Omental fat pad (tissue), 4 donors: Measurements from ENCODE around the gene SRPK1. TPM values are rescaled to one million over a fixed set of nuclear protein-coding genes. Genes with fewer than 3 reads are reported as not detected.

Source experiments
- ATAC-seq: fragments of 150-250 bp; one replicate; pipeline ENCODE4 v1.9.1; 2016; ENCODE audit warnings: mild to moderate bottlenecking, moderate library complexity; ENCODE audit not compliant: low FRiP score
- DNase-seq: peaks from one replicate; pipeline ENCODE4 v3.0.0-alpha.2; 2019; ENCODE audit warnings: low spot score
- total RNA-seq, 4 donors: library from RNA; depleted of rRNA; stranded (reverse); fragments of >200 nt; gene quantifications; one replicate each; pipeline ENCODE4 v1.1.0, GENCODE V29; 2016
- TF ChIP-seq, protein P1 (sequence below), 3 donors: fragments of 450-650 bp; IDR thresholded peaks; one replicate each; pipeline ENCODE4 v1.5.1; 2016 to 2017; ENCODE audit warnings: antibody characterized with exemption in 3 of 3, mild to moderate bottlenecking in 3 of 3, moderate library complexity in 2 of 3

SRPK1 gene
- total RNA-seq, 4 donors from 2014 or later: 31.1 to 66.4 (median 48.6) TPM

DNA sequence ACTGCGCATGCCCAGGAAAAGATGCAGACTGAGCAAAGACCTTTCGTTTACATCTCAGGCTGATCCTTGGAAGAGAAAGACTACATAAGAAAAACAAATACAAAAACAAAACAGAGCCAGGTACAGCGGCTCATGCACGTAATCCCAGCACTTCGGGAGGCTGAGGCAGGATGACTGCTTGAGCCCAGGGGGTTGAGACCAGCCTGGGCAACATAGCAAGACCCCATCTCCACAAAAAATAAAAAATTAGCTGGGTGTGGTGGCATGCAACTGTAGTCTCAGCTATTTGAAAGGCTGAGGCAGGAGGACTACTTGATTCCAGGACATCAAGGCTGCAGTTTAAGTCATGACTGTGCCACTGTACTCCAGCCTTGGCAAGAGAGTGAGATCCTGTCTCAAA lies 41.7 kb downstream of the SRPK1 start:
- ATAC-seq (no peak), DNase-seq (no peak)
- TF ChIP-seq, protein P1, sequence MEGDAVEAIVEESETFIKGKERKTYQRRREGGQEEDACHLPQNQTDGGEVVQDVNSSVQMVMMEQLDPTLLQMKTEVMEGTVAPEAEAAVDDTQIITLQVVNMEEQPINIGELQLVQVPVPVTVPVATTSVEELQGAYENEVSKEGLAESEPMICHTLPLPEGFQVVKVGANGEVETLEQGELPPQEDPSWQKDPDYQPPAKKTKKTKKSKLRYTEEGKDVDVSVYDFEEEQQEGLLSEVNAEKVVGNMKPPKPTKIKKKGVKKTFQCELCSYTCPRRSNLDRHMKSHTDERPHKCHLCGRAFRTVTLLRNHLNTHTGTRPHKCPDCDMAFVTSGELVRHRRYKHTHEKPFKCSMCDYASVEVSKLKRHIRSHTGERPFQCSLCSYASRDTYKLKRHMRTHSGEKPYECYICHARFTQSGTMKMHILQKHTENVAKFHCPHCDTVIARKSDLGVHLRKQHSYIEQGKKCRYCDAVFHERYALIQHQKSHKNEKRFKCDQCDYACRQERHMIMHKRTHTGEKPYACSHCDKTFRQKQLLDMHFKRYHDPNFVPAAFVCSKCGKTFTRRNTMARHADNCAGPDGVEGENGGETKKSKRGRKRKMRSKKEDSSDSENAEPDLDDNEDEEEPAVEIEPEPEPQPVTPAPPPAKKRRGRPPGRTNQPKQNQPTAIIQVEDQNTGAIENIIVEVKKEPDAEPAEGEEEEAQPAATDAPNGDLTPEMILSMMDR (IDR thresholded peaks at IDR 0.05): no peak

DNA sequence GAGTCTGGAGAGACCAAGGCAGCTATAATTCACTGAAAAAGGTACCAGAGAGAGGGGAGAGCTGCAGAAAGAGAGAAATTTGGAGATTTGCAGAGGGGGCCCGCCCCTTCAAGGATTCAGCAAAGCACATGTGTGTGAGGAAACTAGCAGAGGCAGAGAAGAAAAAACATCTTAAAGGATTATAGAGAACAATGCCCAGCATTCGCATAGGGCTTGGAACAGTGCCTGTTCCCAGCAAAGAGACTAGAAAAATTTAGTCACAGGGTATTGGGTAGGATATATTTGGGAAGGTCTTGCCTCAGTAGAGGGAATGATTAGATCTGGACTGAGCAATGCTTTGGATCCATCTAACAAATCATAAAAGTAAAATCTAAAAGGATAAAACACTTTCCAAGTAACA lies 44.0 kb downstream of the SRPK1 start:
- DNase-seq: no peak
- TF ChIP-seq, protein P1 (IDR thresholded peaks at IDR 0.05): no peak
- no peak for ATAC-seq

DNA sequence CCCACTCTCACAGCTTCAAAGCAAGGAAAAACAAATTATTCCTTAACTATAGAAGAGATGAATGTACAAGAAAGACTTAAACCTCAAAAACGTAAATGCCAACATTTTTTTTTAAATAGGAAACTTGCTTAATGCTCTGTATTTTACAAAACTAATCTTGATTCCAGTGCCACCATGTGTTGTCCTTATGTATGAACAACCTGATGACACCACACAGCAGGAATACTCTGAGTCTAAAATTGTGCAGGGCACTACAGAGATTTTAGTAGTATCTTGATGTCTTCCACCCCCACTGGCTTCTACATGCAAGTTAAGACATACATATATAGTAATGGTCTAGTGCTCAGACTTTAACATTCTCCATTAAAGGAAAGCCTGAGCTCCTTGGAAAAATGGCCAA lies 46.2 kb downstream of the SRPK1 start:
- ATAC-seq (no peak), DNase-seq (no peak)
- TF ChIP-seq, protein P1 (IDR thresholded peaks at IDR 0.05): no peak

DNA sequence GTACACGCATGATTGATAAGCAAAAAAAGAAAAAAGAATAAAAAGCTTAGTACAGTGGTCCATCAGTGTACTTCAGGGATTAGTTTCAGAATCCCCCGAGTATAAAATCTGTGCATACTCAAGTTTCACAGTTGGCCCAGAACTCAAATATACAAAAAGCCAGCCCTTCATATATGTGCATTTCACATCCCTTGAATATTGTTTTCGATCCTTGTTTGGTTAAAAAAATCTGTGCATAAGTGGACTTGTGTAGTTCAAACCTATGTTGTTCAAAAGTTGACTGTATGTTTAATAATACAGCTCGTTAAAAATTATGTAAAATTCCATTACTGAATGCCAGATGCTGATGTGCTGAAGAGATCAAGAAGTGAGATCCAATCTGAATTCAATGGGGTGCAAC lies 61.5 kb downstream of the SRPK1 start:
- ATAC-seq: no peak
- TF ChIP-seq, protein P1 (IDR thresholded peaks at IDR 0.05): no peak
- no peak for DNase-seq

DNA sequence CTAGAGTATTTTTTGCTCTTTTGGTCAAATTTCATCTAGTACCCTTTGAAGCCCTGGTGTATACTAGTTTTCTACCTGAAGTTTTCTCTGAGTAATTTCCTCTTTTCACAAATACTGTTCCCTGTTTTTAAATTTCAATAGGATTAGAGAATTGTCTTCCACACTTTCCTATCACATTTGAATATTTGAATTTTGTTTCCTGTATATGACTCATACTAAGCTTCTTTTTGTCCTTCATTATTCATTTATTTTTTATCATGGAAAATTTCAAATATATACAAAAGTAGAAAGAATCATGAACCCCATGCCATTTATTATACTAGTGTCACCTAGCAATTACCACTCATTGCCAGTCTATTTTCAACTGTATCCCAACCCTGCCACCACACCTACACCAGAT lies 63.0 kb downstream of the SRPK1 start:
- TF ChIP-seq, protein P1 (IDR thresholded peaks at IDR 0.05): no peak
- ATAC-seq (no peak), DNase-seq (no peak)

DNA sequence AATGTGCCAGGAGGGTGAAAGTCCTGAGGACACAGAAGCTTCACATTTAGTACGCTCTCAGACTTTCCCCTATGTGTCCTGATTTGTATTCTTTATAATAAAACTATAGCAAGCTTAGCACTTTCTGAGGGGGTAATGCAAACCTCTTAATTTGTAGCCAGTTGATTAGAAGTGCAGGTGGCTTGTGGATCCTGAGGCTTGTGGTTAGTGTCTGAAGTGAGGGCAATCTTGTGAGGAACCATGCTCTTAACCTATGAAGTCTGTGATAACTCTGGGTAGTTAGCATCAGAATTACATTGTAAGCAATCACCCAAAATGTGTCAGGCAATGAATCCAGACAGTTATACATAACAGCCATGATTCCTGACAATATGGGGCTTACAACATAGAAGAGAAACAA lies 64.6 kb downstream of the SRPK1 start:
- DNase-seq (no peak), ATAC-seq (no peak)
- TF ChIP-seq, protein P1 (IDR thresholded peaks at IDR 0.05): no peak

DNA sequence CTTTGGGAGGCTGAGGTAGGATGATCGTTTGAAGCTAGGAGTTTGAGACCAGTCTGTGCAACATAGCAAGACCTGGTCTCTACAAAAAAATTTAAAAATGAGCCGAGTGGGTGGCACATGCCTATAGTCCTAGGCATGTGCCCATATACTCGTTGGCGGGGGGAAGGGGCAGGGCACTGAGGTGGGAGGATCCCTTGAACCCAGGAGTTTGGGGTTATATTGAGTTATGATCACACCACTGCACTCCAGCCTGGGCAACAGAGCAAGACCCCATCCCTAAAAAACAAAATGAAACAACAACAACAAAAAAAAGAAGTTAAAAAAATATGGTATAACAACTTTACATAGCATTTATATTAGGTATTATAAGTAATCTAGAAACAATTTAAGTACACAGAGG lies 67.9 kb downstream of the SRPK1 start:
- ATAC-seq: no peak
- TF ChIP-seq, protein P1 (IDR thresholded peaks at IDR 0.05): no peak
- no peak for DNase-seq
